IMR-90 (cell line): ENCODE data around the gene RAPGEF2. TPM values are rescaled to one million over a fixed set of nuclear protein-coding genes. Genes with fewer than 3 reads are reported as not detected.

Experiments
- ATAC-seq: fragments of 200-7000 bp; cut with Tn5 transposase; 2 replicates; pipeline ENCODE4 v1.9.1; 2020; ENCODE audit warnings: low read depth, mild to moderate bottlenecking, moderate library complexity
- BruUV-seq: library from RNA; stranded (reverse); fragments of 400-500 nt; replicated peaks from 2 replicates; lab custom pipeline; 2021; lab: Mats Ljungman, UMichigan
- CTCF ChIA-PET: fragments of 300-600 bp; formaldehyde crosslinking; extraction: SDS; loops from one replicate; lab custom pipeline; 2021; ENCODE audit warnings: antibody characterized with exemption; lab: Yijun Ruan, JAX
- POLR2A ChIA-PET: fragments of 300-600 bp; sonication (Branson Sonifier 250); formaldehyde crosslinking; loops from one replicate; lab custom pipeline; 2022; ENCODE audit warnings: antibody characterized with exemption; ENCODE audit not compliant: unreplicated experiment; lab: Charles Lee
- DNase-seq: peaks from one replicate; pipeline ENCODE4 v3.0.0; 2013
- H2AFZ ChIP-seq: replicated peaks from 2 replicates; pipeline ENCODE3; 2013; ENCODE audit warnings: low read length, mild to moderate bottlenecking; ENCODE audit not compliant: poor library complexity
- H2AK5ac ChIP-seq: 2 replicates; pipeline ENCODE4 v1.6.1; 2013; ENCODE audit warnings: low read depth, low read length, inconsistent platforms
- H2AK9ac ChIP-seq: replicated peaks from 2 replicates; pipeline ENCODE3; 2013; ENCODE audit warnings: mild to moderate bottlenecking, low read depth, low read length, moderate library complexity; ENCODE audit not compliant: poor library complexity
- H2BK120ac ChIP-seq: 2 replicates; pipeline ENCODE4 v1.6.1; 2013; ENCODE audit warnings: low read depth, low read length, inconsistent platforms
- H2BK15ac ChIP-seq: 3 replicates; pipeline ENCODE4 v1.6.1; 2013; ENCODE audit warnings: low read depth, low read length, inconsistent platforms
- H2BK20ac ChIP-seq: 2 replicates; pipeline ENCODE4 v1.6.1; 2013; ENCODE audit warnings: low read depth, mild to moderate bottlenecking, inconsistent platforms, low read length, moderate library complexity
- H2BK5ac ChIP-seq: 2 replicates; pipeline ENCODE4 v1.6.1; 2013; ENCODE audit warnings: mild to moderate bottlenecking, low read depth, low read length, inconsistent platforms; ENCODE audit not compliant: poor library complexity, severe bottlenecking
- H3K14ac ChIP-seq: replicated peaks from 2 replicates; pipeline ENCODE4 v1.6.1; 2013; ENCODE audit warnings: low read depth, low read length, inconsistent platforms
- H3K18ac ChIP-seq: 2 replicates; pipeline ENCODE4 v1.6.1; 2013; ENCODE audit warnings: low read depth, low read length, control low read depth
- H3K23ac ChIP-seq: 2 replicates; pipeline ENCODE4 v1.6.1; 2013; ENCODE audit warnings: low read depth, low read length, inconsistent platforms
- H3K27ac ChIP-seq: 2 replicates; pipeline ENCODE4 v1.5.1; 2013; ENCODE audit warnings: mild to moderate bottlenecking, control low read depth, low read length; ENCODE audit not compliant: insufficient read depth
- H3K27me3 ChIP-seq: 2 replicates; pipeline ENCODE4 v1.6.1; 2013; ENCODE audit warnings: low read length; ENCODE audit not compliant: control insufficient read depth, insufficient read depth
- H3K36me3 ChIP-seq: 2 replicates; pipeline ENCODE4 v1.6.1; 2013; ENCODE audit warnings: low read length, mixed read lengths; ENCODE audit not compliant: control insufficient read depth, insufficient read depth
- H3K4ac ChIP-seq: 2 replicates; pipeline ENCODE4 v1.6.1; 2013; ENCODE audit warnings: low read depth, low read length, inconsistent platforms
- H3K4me1 ChIP-seq: 2 replicates; pipeline ENCODE4 v1.6.1; 2013; ENCODE audit warnings: low read length, mixed read lengths; ENCODE audit not compliant: control insufficient read depth, insufficient read depth
- H3K4me2 ChIP-seq: 2 replicates; pipeline ENCODE4 v1.6.1; 2013; ENCODE audit warnings: low read depth, mild to moderate bottlenecking, control low read depth, low read length, moderate library complexity
- H3K4me3 ChIP-seq: 2 replicates; pipeline ENCODE4 v1.5.1; 2013; ENCODE audit warnings: low read depth, mild to moderate bottlenecking, control low read depth, low read length, moderate library complexity; ENCODE audit not compliant: insufficient read depth
- H3K56ac ChIP-seq: 2 replicates; pipeline ENCODE4 v1.6.1; 2013; ENCODE audit warnings: low read length, inconsistent platforms; ENCODE audit not compliant: insufficient read depth; ENCODE audit errors: extremely low read depth
- H3K79me1 ChIP-seq, 2 experiments: 2 replicates each; pipeline ENCODE4 v1.6.1; 2013; ENCODE audit warnings: low read length in 2 of 2, inconsistent platforms in 1 of 2, low read depth in 1 of 2
- H3K9ac ChIP-seq: 2 replicates; pipeline ENCODE4 v1.6.1; 2013; ENCODE audit warnings: low read depth, low read length, control low read depth
- H3K9me1 ChIP-seq: 2 replicates; pipeline ENCODE4 v1.6.1; 2013; ENCODE audit warnings: low read length, inconsistent platforms; ENCODE audit not compliant: insufficient read depth
- H3K9me3 ChIP-seq: 2 replicates; pipeline ENCODE4 v1.6.1; 2013; ENCODE audit warnings: low read length; ENCODE audit not compliant: control insufficient read depth, insufficient read depth
- H4K20me1 ChIP-seq: 2 replicates; pipeline ENCODE4 v1.6.1; 2013; ENCODE audit warnings: low read length, inconsistent platforms; ENCODE audit not compliant: insufficient read depth
- H4K5ac ChIP-seq: 2 replicates; pipeline ENCODE4 v1.6.1; 2013; ENCODE audit warnings: mild to moderate bottlenecking, low read depth, low read length, control low read depth
- H4K8ac ChIP-seq, 2 experiments: 2 replicates each; pipeline ENCODE4 v1.6.1; 2013; ENCODE audit warnings: low read depth in 2 of 2, low read length in 2 of 2, control low read depth in 1 of 2, inconsistent platforms in 1 of 2
- H4K91ac ChIP-seq: 2 replicates; pipeline ENCODE4 v1.6.1; 2013; ENCODE audit warnings: low read depth, low read length, inconsistent platforms; ENCODE audit not compliant: insufficient read depth
- BHLHE40 ChIP-seq: fragments of 150-350 bp; IDR thresholded peaks from 2 replicates; pipeline ENCODE4 v1.6.1; 2016; ENCODE audit warnings: mild to moderate bottlenecking, low read depth, low read length
- CEBPB ChIP-seq: IDR thresholded peaks from 2 replicates; pipeline ENCODE4 v1.6.1; 2012; ENCODE audit warnings: low read depth, low read length, improper control_type of control experiment
- CHD1 ChIP-seq: IDR thresholded peaks from 2 replicates; pipeline ENCODE4 v1.6.1; 2012; ENCODE audit warnings: low read depth, low read length, improper control_type of control experiment
- CTCF ChIP-seq: conservative IDR thresholded peaks from 2 replicates; pipeline ENCODE4 v1.5.1; 2012; ENCODE audit warnings: mild to moderate bottlenecking, low read depth, low read length, improper control_type of control experiment
- ELK1 ChIP-seq: fragments of 150-350 bp; IDR thresholded peaks from 2 replicates; pipeline ENCODE4 v1.6.1; 2016; ENCODE audit warnings: low read depth, mild to moderate bottlenecking, low read length, moderate library complexity, borderline replicate concordance
- FOS ChIP-seq: fragments of 150-350 bp; IDR thresholded peaks from 2 replicates; pipeline ENCODE4 v1.6.1; 2016; ENCODE audit warnings: low read depth, low read length
- MAZ ChIP-seq: IDR thresholded peaks from 2 replicates; pipeline ENCODE4 v1.6.1; 2012; ENCODE audit warnings: low read depth, mild to moderate bottlenecking, low read length, improper control_type of control experiment, moderate library complexity, borderline replicate concordance
- MXI1 ChIP-seq: IDR thresholded peaks from 2 replicates; pipeline ENCODE4 v1.6.1; 2012; ENCODE audit warnings: low read depth, mild to moderate bottlenecking, low read length, moderate library complexity, borderline replicate concordance
- POLR2A ChIP-seq: IDR thresholded peaks from 2 replicates; pipeline ENCODE4 v1.6.1; 2012; ENCODE audit warnings: mild to moderate bottlenecking, low read depth, low read length
- RAD21 ChIP-seq: IDR thresholded peaks from 2 replicates; pipeline ENCODE4 v1.6.1; 2012; ENCODE audit warnings: low read length, improper control_type of control experiment
- RFX5 ChIP-seq: IDR thresholded peaks from 2 replicates; pipeline ENCODE4 v1.8.0; 2012; ENCODE audit warnings: low read depth, mild to moderate bottlenecking, low read length, moderate library complexity
- USF2 ChIP-seq: fragments of 150-350 bp; IDR thresholded peaks from 2 replicates; pipeline ENCODE4 v1.6.1; 2017; ENCODE audit warnings: mild to moderate bottlenecking, antibody characterized with exemption, low read length, low read depth
- WGBS, 2 experiments: methylation state at CpG; one replicate each; pipeline versions ENCODE4 v1.1.5 to v1.1.7; 2013; ENCODE audit warnings: missing lambda C conversion rate in 2 of 2; ENCODE audit not compliant: insufficient read length in 1 of 2; ENCODE audit errors: extremely low coverage in 2 of 2; 5-methylcytosine and 5-hydroxymethylcytosine counted together
- dilution Hi-C: fragments of 300-500 bp; cut with HindIII; formaldehyde crosslinking; loops from one replicate; pipeline ENCODE4 v1.14.3; 2018; ENCODE audit warnings: low sequenced_read_pairs; ENCODE audit not compliant: unreplicated experiment
- in situ Hi-C: fragments of 300-500 bp; cut with MboI; formaldehyde crosslinking; loops from 3 replicates; pipeline ENCODE4 v1.14.3; 2019; ENCODE audit warnings: low sequenced_read_pairs, inconsistent platforms, mixed read lengths
- intact Hi-C: fragments of 100-400 bp; cut with micrococcal nuclease; formaldehyde crosslinking; loops from 2 replicates; pipeline ENCODE4 v1.10.0; 2022
- polyA plus RNA-seq, 3 experiments: library from polyadenylated mRNA; depleted of rRNA; stranded (reverse); fragments of >200 nt; gene quantifications; 2 replicates each; pipeline ENCODE4 v1.2.3, GENCODE V29; 2012; ENCODE audit warnings: low replicate concordance in 1 of 3
- total RNA-seq: library from RNA; depleted of rRNA; stranded (reverse); fragments of >200 nt; gene quantifications from 2 replicates; pipeline ENCODE4 v1.2.3, GENCODE V29; 2012

The RAPGEF2 gene
- total and polyA plus RNA-seq, 2 of the 4 experiments (the other 2 are of a cell fraction): 27.6 to 109 TPM

GRCh38 chr4:159155119-159155518 is 52.2 kb downstream of the RAPGEF2 start:
- Histone ChIP-seq H2BK20ac (no peak overlapping the region), H2AK5ac (no peak overlapping the region), H4K91ac (no peak overlapping the region), H2AFZ (no peak overlapping the region), H3K36me3 (no peaks in the 10 kb centered on the region), H3K4me2 (no peak overlapping the region), H3K4me3 (no peak overlapping the region), H3K79me1 (peaks cover 15 to 35% of the 10 kb centered on the region in 2 experiments), H3K14ac (no peak overlapping the region), H2BK120ac (no peak overlapping the region), H2BK15ac (no peak overlapping the region), H2AK9ac (no peak overlapping the region), H3K9me1 (no peaks in the 10 kb centered on the region), H3K27ac (no peak overlapping the region), H3K56ac (no peak overlapping the region), H3K4me1 (peaks cover 2% of the 10 kb centered on the region; the same call in 1 of the 2 replicates), H3K23ac (no peak overlapping the region), H3K4ac (no peak overlapping the region), H3K18ac (no peak overlapping the region), H4K5ac (no peak overlapping the region), H3K9me3 (no peaks in the 10 kb centered on the region), H4K20me1 (no peaks in the 10 kb centered on the region; the same call in 1 of the 2 replicates), H3K27me3 (no peaks in the 10 kb centered on the region), H2BK5ac (no peak overlapping the region), H4K8ac (no peak overlapping the region), H3K9ac (no peak overlapping the region)
- CTCF ChIA-PET: no interaction called here
- in situ Hi-C loops: no loop called here
- TF ChIP-seq FOS: no peak
- no peak for TF ChIP-seq CTCF
- no peak for TF ChIP-seq RFX5
- no peak for TF ChIP-seq BHLHE40
- no peak for TF ChIP-seq RAD21
- TF ChIP-seq CEBPB: no peak
- TF ChIP-seq MXI1: no peak
- TF ChIP-seq MAZ: no peak
- no peak for TF ChIP-seq POLR2A
- TF ChIP-seq USF2: no peak
- TF ChIP-seq CHD1: no peak
- TF ChIP-seq ELK1: no peak
- no CpG with 5 or more reads among the region's 4 CpGs for WGBS, 2 experiments
- dilution Hi-C loops: no loop called here
- ATAC-seq (no peak), DNase-seq (no peak)
- POLR2A ChIA-PET: interaction anchor here (0.6 kb wide), 2 partner anchors 9 to 78 kb away, joined by 3 to 5 read pairs; no protein-coding TSS in a partner anchor
- no TSS peak for BruUV-seq
- intact Hi-C loops: no loop called here
